ENCODE results near the gene LHFPL6. TPM values are rescaled to one million over a fixed set of nuclear protein-coding genes. Genes with fewer than 3 reads are reported as not detected.

The LHFPL6 gene
- total RNA-seq, 1 donor from 2014 or later: 24.1 TPM

GRCh38 chr13:39468306-39468705, 134.7 kb downstream of the LHFPL6 start:
- DNase-seq (ENCODE audit: low read depth, low spot score): no peak

- DNase-seq (ENCODE audit: low read depth, low spot score): no peak
Observed at GRCh38 chr13:39463611-39464010, 139.4 kb downstream of the LHFPL6 start.

DNA sequence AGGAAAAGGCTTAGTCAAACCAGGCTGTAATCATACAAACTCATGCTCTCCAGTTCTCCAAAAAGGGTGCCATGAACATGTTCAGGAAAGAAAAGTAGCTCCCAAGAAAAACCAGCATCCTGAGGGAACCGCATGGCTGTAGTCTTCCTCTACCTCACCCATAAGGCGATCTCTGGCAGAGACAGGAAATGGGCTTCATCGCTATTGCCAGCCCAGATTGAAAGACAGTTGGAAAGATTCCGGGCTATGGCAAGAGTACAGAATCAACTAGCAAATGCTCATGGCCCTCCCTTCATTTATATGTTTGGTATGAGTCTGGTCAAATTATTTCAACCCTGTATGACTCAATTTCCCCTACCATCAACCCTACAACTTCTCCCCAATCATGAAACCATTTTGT, 140.1 kb downstream of the LHFPL6 start:
- DNase-seq (ENCODE audit: low read depth, low spot score): no peak

- no peak for DNase-seq (ENCODE audit: low read depth, low spot score)
Observed at GRCh38 chr13:39462428-39462827, 140.6 kb downstream of the LHFPL6 start.

DNA sequence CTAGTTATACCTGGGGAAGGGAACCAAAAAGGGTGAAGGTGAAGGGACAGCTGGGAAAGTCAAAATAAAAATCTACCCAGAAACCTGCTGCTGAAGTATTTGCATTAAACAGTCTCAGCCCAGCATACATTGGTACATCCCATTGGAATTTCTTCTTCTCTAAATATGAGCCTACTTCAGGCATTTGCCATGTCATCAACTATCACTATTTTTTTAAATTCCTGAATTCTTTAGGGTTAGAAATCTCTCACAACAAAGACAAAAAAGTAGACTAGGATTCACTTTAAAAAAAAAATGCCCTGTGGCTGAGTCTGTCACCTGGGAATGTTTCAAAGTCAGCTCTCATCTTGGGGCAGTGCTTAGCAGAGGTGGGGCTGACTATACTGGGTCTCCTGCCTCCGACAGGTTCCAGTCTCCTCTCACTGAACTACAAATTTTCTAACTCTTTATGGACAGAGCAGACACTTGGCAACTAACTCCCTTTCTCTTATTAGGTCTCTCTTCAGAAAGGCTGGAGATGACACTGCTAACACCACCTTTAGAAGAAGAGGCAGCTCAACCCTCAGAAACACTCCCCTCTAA, 141.2 kb downstream of the LHFPL6 start:
- no peak for DNase-seq (ENCODE audit: low read depth, low spot score)

DNA sequence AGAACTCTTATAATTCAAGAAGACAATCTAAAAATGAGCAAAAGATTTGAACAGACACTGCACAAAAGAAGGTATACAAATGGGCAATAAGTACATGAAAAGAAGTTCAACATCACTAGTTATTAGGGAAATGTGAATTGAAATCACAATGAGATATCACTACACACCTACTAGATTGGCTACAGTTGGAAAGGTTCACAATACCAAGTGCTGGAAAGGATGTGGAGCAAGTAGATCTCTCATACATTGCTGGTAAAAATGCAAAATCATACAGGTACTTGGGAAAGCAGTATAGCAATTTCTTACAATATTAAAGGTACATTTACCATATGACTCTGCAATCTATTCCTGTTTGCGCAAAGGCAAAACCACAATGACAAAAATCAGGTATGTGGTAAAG, 145.7 kb downstream of the LHFPL6 start:
- no peak for DNase-seq (ENCODE audit: low read depth, low spot score)

GRCh38 chr13:39455521-39456175, 147.3 kb downstream of the LHFPL6 start:
- DNase-seq (ENCODE audit: low read depth, low spot score): peak; percentile 67

DNA sequence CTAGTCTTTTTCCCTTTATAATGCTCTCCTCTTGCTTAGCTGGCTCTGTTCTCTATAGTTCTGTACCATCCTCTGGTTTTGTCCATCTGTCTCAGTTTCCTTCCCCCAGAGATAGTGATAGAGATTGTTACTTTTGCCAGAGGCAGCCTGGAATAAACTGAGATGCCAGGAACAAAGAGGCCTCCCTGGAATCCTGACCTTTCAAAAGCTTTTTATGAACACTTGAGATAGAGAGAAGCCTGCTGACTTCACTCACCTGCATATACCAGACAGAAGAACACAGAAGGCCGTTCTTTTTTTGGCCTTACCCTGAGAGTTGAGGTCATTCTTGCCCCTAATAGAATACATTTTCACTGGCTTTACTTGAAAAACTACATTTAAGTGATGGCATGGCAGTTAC, 150.2 kb downstream of the LHFPL6 start:
- no peak for DNase-seq (ENCODE audit: low read depth, low spot score)

GRCh38 chr13:39452417-39452816, 150.6 kb downstream of the LHFPL6 start:
- no peak for DNase-seq (ENCODE audit: low read depth, low spot score)

DNA sequence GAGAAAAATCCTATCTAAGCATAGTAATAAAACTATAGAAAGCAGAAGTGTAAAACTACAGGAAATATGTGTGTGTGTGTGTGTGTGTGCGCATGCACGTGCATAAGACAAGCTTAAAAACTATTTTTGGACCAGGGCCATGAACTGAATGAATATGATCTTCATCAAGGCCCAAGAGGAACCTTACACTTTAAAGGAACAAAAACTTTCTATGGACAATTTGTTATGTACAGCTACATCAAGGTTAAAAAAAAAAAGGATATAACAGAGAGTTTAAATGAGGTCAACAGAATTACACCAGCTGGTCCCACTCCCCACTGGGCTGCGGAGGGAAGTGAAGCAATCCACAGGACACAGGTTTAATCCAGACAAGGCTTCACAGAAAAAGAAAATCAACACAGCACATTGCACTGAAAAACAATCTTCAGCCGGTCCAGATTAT, 151.1 kb downstream of the LHFPL6 start:
- DNase-seq (ENCODE audit: low read depth, low spot score): peak; percentile 20

- DNase-seq (ENCODE audit: low read depth, low spot score): peak; percentile 32
Observed at GRCh38 chr13:39451301-39451700, 151.7 kb downstream of the LHFPL6 start.

GRCh38 chr13:39450176-39450575, 152.8 kb downstream of the LHFPL6 start:
- DNase-seq (ENCODE audit: low read depth, low spot score): no peak

- no peak for DNase-seq (ENCODE audit: low read depth, low spot score)
Observed at GRCh38 chr13:39448834-39449233, 154.2 kb downstream of the LHFPL6 start.

DNA sequence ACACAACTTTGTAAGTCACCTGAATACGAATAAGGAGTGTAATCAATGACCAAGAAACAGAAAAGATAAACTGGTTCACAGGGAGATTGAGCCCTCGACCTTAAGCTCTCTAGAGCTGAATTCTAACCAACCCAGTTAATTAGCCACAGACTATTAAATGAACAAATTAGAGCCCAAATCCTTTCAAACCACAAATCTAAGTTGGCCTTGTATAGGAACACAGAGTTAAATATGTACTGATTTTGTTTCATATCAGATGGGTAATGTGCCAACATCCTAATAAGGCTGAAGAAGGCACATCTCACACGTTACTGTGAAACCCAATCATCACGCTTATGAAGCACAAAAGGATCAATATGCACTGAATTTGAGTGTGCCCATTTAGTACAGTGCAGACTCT, 156.1 kb downstream of the LHFPL6 start:
- no peak for DNase-seq (ENCODE audit: low read depth, low spot score)

- DNase-seq (ENCODE audit: low read depth, low spot score): no peak
Observed at GRCh38 chr13:39444866-39445265, 158.1 kb downstream of the LHFPL6 start.

DNA sequence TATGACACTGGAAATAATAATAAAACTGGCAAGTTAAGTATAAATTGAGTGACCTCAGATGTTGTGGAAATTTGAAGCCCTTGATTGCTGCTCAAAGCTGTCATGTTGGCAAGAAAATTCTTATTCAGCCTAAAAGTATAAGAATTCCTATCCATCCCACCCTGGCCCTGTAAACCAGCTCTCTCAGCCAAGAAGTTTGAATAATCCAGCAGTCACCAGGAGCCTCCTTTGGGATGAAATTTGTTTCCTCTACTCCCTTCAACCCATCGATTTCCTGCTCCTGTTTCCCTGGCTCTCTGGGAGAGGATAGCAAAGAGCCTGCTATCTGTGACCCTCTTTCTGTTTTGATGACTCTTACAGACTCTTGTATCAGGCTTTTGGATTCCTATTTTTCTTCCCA, 169.3 kb downstream of the LHFPL6 start:
- no peak for DNase-seq (ENCODE audit: low read depth, low spot score)

- DNase-seq (ENCODE audit: low read depth, low spot score): no peak
Observed at GRCh38 chr13:39432196-39432595, 170.8 kb downstream of the LHFPL6 start.

GRCh38 chr13:39422845-39423565, 180.0 kb downstream of the LHFPL6 start:
- no peak for DNase-seq (ENCODE audit: low read depth, low spot score)

DNA sequence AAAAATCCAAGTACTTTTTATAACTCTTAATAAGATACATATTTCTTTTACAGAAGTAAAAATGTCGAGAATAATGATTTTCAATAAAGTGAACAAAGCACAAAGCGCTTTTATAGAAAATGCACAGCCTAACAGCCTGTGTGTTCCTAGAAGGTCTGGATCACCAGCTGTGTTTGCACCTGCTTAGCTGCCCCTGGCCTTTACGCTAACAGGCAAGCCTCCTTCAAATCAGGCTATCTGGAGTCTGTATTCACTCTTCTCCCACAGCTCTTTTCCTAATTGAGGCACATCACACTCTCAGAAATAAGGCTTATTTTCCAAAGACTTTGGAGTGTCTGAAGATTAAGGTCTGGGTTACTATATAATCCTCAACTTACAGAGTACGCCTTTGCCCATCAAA, 183.1 kb downstream of the LHFPL6 start:
- DNase-seq (ENCODE audit: low read depth, low spot score): no peak

DNA sequence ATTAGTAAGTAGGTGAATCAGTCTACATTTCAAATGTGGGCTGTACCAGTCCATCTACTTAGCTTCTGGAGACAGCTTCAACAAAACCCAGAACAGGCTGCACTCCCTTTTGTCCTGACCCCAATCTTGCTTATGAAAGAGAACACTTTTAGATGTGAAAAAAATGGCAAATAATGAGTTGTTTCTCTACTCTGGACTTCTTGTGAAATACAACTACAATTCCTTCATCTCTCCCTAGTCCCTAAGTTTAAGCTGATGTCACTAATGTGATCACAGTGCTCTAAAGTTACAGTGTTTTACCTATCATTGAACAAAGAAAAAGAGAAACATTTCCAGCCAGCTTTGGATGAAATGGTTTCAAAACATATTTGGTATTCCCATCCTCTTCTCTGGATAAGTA, 183.9 kb downstream of the LHFPL6 start:
- DNase-seq (ENCODE audit: low read depth, low spot score): no peak

GRCh38 chr13:39418424-39418823, 184.6 kb downstream of the LHFPL6 start:
- no peak for DNase-seq (ENCODE audit: low read depth, low spot score)

DNA sequence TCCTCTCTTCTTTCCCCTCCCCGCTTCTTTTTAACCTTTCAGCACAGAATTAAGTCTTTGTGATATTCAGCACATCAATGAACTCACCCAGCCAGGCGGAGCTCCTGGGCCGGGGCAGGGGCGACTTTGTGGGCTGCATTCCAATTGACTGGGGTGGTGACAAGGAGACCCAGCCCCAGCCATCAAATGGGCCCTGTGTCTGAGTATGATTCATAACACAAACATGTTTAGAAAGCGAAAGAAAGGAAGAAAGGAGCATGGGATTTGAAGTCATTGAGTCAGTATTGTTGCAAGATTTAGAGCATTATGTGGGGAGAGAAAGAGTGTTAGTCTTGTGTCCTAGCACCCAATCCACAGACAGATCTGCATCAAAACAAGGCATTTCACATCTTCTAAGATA, 185.3 kb downstream of the LHFPL6 start:
- DNase-seq (ENCODE audit: low read depth, low spot score): peak; percentile 19

- no peak for DNase-seq (ENCODE audit: low read depth, low spot score)
Observed at GRCh38 chr13:39417131-39417530, 185.9 kb downstream of the LHFPL6 start.
